ENCODE results near the gene CDK5RAP1.

Gene CDK5RAP1

DNA sequence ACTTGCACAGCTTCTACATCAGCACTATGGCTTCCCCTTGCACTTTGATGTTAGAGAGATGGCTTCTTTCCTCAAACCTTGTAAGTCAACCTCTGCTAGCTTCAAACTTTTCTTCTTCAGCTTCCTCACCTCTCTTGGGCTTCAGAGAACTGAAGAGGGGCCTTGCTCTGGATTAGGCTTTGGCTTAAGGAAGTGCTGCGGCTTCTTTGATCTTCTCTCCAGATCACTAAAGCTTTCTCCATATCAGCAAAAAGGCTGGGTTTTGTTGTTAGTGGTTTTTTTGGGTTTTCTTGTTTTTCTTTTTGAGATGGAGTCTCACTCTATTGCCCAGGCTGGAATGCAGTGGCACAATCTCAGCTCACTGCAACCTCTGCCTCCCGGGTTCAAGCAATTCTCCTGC is 24.0 kb downstream of the CDK5RAP1 start:
- DNase-seq, result no peak

DNA sequence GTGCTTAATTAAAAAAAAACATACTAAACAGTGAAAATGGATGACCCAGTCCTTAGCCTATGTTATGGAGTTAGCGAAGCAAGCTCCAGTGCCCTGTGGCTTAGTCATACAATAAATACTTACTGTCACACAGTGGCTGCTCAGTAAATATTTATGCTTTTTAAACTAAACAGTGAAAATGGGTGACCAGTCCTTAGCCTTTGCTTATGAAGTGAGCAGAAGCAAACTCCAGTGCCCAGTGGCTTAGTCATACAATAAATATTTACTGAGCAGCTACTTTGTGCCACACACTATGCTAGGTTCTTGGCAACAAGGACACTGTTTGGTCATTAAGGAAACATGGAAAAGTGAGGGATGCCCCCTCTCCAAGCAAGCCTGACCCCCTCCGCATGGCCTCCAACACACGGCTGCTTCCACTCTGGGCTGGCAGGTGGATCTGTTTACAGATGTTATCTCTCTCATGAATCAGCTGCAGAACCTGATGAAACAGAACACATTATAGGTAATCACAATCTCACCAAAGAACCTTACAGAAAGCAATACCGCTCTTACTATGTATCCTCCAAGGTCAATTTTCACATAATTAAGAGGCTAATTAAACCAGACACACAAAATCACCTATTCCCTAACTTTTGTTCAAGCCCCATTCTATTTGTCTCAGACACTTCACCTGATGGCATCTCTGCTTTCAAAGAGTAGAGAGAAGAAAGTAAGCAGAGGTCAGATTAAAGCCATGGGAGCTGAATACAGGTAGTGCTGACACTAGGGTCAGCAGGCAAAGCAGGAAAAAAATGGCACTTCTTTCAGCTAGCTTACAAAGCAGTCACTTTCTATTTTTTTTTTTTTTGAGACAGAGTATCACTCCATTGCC is 27.3 kb downstream of the CDK5RAP1 start:
- DNase-seq, result no peak

DNA sequence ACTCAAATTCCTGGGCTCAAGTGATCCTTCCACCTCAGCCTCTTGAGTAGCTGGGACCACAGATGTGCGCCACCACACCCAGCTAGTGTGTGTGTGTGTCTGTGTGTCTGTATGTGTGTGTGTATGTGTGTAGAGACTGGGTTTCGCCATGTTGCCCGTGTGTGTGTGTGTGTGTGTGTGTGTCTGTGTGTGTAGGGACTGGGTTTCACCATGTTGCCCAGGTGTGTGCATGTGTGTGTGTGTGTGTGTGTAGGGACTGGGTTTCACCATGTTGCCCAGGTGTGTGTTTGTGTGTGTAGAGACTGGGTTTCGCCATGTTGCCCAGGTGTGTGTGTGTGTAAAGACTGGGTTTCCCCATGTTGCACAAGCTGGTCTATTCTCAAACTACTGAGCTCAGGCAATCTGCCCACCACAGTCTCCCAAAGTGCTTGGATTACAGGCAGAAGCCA is 28.3 kb downstream of the CDK5RAP1 start:
- DNase-seq, result no peak

DNA sequence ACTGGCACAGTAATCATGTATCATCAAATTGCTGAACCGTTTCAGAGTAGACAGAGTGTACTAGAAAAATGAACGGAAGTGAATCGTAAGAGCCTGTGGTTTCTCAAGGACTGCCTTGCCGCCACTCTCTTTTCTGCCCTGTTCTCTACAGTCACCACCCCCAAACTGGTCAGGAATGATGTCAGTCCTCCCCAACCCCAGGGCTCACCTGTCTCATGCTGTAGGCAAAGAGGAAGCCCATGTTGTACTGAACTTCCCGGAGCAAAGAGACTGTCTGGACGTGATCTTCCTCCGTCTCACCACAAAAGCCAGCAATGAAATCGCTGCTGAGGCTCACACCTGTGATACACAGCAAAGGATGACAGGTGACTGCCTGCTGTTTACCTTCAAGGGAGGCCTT is 31.0 kb downstream of the CDK5RAP1 start:
- DNase-seq, result no peak

DNA sequence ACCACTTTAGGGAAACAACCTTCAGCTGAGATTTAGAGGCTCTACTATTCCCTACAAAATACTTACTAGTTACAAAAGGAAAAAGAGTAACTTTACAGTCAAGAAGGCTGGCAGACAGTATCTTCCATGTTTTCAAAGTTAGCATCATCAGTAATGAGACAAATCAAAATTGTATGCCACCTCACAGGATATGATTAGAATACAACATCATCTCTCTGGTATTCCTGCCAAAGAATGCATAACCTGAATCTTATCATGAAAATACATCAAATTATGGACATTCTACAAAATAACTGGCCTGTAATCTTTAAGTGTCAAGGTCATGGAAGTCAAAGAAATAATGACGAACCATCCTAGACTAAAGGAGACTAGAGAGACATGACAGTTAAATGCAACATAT is 38.4 kb downstream of the CDK5RAP1 start:
- no peak for DNase-seq

DNA sequence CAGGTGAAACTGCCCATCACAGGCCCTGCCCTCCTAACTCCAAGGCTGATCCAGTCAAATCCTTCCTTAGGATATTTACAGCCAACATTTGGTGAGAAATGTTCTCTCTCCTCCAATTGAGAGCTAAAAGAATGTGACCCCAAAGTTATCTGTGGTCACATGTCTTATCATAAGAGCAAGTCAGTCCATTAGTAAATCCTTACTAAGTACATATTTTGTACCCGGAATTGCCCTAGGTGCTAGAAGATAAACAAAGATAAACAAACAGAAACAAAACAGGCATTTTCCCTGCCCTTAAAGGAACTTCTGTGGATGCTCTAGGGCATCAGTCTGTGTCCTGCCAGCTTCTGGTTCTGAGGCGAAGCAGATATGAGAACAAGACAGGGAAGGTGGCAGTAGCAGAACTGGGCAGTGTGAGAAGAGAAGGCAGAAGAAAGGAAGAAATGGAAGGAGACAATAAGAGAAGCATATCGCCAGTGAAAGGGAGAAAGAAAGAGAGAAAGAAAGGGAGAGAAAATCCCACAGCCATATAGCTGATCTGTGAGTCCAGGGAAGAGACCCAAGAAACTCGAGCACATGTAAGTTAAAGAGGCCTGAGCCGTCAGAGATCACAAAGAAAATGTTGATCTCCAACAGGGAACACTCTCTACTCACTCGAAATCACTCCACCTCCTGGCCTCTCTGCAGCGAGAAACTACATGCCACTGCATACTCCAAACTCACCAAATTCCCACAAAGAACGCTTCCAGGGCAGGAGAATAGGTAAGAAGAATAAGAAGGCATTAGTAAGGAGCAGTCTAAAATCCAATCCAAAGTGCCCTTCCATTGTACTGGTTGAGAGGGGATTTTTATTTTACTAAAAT is 41.7 kb downstream of the CDK5RAP1 start:
- no peak for DNase-seq

DNA sequence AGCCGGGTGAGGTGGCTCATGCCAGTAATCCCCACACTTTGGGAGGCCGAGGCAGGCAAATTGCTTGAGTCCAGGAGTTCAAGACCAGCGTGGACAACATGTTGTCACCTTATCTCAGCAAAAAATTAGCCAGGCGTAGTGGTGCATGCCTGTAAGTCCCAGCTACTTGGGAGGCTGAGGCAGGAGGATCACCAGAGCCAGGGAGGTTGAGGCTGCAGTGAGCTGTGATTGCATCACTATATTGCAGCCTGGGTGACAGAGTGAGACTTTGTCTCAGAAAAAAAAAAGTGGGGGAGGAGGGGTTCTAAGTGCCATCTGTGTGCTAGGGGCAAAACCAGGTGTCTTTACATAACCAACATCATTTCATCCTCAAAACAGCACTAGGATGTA is 48.3 kb downstream of the CDK5RAP1 start:
- no peak for DNase-seq

DNA sequence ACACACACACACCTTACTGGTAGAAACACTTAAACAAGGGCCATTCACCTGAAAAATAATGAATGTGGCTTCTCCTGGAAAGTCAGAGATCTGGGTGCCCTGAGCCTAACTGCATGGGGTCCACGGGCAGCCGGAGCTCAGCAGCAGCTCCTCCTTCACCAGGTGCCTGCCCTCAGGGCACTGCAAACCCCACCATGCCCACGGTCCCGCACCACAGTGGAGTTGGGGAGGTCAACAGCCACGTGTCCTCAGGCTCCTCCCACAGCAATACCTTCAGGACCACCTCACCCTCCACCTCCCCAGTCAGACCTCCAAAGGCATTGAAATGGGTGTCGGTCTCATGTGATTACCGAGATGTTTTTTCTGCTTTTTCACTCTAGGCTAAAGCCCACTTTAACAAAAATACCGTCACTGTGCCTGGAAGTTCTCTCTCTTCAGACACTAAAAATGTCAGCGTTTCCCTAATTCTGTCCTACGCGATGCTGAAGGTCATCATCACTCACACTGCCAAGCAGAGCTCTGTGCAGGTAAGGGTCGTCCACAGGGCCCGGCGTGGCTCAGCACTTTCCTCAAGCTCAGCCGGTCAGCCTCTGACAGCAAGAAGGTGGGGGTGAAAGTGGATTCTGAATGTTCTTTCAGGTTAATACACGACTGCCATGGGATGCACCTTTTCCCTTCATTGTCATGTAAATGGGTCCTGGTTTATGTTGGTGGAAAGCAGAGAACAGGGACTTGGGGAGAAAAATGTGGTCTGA is 48.9 kb downstream of the CDK5RAP1 start:
- DNase-seq, result no peak

DNA sequence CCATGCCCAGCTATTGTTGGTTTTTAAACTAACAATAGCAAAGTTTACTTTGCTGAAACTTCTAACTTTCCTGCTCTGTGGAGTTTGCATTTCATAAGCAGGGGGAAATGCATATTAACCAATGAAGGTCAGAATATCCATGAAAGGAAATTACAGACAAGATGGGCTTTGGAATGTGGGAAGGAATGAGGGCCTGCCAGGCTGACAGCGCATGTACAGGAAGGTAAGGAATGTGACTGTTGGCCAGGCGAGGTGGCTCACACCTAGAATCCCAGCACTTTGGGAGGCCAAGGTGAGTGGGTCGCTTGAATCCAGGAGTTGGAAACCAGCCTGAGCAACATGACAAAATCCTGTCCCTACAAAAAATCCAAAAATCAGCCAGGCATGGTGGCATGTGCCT is 49.6 kb downstream of the CDK5RAP1 start:
- DNase-seq, result no peak

DNA sequence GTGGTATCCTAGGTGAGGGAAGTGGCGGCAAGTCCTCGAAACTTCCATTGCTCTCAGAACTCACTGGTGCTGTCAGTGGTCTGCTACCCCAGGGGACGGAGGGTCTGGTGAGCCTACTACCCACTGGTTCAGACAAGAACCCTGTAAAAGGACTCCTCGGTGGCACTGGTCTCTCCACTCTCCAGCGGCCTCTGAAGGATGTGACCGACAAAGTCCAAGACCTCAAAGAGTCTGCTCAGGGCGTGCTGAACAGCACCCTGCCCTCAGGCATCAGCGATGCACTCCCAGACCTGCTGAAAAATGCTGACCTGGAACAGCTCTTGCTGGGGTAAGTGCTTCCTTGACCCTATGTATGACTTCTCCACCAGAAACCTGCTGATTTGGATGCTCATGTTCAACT is 51.8 kb downstream of the CDK5RAP1 start:
- DNase-seq, result no peak

DNA sequence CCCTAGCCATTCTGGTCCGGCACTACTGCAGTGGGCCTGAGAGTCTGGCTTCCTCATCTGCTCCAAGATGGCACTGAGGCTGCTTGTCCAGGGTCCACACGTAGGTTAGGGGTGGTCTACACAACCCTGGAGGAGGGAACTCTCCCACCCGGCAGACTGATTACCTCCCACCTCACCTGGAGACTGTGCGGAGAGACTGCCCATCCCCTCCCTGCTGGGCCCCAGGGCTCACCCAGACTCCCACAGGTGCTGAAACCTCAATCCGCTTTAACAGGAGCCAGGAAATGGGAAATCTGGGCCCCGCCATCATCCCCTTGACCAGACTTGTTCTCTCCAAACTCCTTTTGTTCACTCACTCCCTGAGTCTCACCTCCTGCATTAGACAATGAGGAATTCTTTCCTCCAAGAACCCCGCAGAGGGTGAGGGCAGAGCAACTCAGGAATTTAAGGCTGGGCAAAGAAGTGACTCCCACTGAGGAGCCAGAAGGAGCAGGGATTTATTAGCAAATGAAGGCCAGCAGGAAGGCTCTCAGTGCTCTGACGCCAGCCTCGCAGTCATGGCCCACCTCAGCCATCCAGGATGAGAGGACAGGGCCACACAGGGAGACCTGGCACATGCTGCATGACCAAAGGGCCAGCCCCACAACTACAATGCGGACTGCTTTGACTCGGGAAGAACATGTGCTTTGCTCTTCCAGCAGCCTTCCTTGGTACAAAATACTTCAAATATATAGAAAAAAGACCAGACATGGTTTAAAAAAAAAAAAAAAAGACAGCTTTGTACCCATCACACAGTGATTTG is 53.0 kb downstream of the CDK5RAP1 start:
- DNase-seq, result no peak

DNA sequence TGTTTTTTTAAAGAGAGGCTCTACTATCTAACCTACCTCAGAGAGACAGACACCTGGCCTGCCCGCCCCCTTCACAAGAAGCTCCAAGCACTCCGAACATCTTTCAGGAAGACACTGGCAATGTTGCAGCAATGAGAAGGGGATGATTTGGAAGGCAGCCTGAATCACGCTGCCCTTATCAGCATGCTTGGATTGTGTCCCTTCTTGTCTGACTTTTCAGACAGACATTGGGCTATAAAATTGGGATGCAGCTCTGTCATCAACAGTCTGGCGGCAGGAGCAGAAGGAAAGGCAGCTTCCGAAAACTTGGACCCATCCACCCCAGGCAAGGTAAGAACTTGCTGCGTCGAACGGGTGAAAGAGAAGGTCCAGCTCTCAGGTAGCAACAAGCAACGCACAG is 56.0 kb downstream of the CDK5RAP1 start:
- DNase-seq, result no peak

DNA sequence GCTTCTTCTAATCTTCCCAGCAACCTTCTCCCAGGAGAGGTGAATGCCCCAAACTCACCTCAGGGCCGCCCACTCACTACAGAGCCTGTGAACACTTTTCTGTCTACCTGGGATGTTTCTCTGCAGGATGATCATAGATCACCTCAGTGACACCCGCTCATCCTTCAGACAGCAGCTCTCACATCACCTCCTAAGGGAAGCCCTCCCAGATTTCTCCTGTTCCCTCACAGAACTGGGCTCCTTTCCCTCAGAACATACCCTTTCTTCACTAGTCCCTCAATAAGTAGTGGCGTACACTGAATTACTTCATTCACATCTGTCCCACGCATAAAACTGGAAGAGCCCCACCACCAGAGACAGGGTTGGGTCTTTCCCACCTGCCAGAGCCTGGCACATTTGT is 57.8 kb downstream of the CDK5RAP1 start:
- DNase-seq, result no peak

DNA sequence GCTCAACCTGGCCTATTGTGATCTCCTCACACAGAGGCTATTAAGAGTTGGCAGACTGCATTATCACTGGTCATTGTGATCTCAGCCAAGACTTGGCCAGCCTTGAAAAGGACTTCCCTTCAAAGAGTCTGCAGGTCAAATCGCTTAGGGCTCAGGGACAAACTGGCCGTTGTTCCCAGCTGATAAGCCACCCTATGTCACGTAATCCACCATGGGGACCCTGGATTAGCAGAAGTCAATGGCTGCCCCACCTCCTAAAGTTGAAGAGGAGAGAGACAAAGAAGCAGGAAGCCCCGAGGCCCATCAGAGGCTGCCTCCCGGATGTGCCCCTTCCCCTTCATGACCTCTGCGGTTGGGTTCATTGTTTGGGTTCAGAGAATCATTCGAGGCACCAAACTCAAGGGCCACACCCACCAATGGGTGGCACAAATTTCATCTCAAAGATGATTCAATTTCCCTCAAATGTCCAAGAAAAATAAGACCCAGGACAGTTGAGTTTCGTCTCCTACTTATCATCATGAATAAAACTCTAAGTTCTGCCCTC is 61.7 kb downstream of the CDK5RAP1 start:
- no peak for DNase-seq

DNA sequence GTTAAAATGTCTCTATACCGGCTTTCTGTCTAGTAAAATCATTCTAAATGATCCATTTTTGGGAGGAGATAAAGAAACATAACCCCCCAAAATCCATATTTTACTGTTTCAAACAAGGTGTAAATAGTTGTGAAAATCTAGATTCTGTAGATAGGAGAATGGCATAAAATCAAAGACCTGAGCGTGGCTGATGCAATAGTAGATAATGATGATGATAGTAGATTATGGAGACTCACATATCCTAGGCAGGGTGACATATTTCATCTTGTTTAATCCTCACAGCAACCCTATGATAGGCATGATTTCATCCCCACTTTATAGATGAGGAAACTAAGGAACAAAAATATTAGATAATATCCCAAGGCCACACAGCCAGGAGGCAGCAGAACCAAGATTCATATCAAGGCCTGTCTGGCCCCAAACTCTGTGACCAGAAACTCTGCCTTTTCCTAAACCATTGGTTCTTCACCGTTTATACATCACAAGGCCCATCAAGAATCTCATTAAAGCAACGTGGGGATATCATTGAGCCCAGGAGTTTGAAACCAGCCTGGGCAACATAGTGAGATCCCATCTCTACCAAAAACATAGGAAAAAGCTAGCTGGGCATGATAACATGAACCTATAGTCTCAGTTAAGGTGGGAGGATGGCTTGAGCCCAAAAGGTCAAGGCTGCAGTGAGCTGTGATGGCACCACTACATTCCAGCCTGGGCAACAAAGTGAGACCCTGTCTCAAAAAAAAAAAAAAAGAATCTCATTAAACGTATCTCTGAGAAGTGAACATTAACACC is 62.7 kb downstream of the CDK5RAP1 start:
- no peak for DNase-seq

DNA sequence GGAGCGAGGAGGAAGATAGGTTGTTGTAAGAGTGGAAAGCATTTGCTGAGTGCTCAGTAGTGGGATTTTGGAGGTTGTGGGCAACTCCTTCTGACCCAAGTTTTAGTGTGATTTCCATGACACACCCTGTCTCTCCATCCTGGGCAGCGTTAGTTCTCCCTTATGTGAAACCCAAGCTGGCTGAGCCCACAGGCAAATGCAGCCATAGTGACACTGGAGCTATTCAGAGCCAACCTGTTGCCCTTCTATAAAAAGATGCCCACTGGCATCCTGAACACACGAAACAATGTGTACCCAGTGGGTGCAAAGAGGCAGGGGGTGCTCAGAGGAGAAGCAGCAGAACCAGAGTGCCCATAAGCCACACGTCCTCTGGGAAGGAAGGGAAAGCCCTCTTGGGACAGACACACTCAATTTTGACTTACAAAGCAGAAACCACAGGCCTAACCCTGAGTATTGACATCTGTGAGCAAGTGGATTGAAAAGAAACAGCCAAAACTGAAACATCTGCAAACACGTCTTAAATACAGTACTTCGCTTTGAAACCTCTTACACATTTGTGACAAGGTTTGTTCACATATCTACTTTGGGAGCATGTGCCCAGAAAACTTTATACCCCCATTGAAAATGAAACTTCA is 63.7 kb downstream of the CDK5RAP1 start:
- DNase-seq, result no peak

DNA sequence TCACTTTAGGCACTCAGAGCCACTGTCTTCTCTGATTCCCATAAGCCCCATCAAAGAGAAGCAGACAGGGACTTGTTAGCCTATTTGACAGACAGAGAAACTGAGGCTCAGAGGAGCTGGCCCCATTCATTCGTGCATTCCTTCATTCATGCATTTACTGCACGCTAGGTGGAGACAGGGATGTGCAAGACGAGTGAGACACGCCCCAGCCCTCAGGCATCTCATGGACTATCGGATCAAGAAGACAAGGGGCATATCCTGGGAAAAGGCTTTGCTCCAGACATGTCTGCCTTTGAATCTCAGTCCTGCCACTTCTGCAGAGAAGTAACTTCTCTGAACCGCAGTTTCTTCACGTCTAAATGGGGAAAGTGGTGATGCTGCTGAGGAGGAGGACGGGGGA is 64.2 kb downstream of the CDK5RAP1 start:
- DNase-seq, result no peak

DNA sequence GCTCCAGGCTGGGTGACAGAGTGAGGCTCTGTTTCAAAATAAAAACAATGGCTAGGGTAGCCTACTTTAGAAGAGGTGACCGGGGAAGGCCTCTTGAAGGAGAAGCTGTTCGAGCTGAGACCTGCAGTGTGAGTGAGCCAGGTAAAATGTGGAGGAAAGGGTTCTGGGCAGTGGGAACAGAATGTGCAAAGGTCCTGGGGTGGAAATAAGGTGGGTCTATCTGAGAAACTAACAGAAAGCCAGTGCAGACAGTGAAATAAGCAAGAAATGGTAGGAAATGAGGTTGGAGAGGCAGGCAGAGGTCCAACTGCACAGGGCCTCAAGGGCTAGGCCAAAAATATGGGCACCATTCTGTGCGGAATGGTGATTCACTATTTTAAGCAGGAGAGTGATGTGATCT is 64.9 kb downstream of the CDK5RAP1 start:
- no peak for DNase-seq

DNA sequence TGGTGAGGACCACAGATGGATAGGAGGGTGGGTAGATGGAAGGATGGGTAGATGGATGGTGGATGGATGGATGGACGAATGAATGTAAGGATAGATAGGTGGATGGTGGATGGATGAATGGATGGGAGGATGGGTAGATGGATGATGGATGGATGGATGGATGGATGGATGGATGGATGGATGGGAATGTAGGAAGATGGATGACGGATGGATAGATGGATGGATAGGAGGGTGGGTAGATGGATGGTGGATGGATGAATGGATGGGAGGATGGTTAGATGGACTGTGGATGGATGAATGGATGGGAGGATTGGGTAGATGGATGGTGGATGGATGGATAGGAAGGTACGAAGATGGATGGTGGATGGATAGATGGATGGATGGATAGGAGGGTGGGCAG is 67.2 kb downstream of the CDK5RAP1 start:
- no peak for DNase-seq

DNA sequence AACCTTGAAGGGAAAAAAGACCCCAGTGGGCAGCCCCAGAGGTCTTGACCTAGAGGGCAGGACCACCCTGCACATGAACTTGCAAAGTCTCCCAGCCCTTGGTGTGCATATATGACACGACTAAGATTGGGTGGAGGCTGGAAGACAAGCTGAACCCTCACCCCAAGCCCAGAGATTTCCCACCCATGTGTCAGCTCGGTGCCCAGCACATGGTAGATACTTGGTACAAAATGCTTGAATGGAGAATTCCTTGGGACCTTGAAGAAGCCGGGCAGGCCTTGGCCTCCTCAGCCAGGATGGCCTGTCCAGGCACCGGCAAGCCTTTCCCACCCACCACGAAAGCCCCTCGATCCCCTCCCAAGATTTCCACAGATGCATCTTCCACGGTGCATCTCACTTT is 67.7 kb downstream of the CDK5RAP1 start:
- DNase-seq, result no peak

All from activated CD8-positive, alpha-beta memory T cell treated with anti-CD3 and anti-CD28 coated beads, Interleukin-2, amount 50 U/mL, for 48 hours (primary cell).